B cell (primary cell): ENCODE data around the gene TRIO. TPM values are rescaled to one million over a fixed set of nuclear protein-coding genes. Genes with fewer than 3 reads are reported as not detected.

Experiments
- ATAC-seq: fragments of 200-7000 bp; cut with Tn5 transposase; one replicate; pipeline ENCODE4 v1.10.0; 2021; ENCODE audit warnings: low read depth, mild to moderate bottlenecking, moderate number of reproducible peaks, moderate library complexity
- CTCF ChIA-PET: fragments of 350-600 bp; sonication (Branson Sonifier 250); formaldehyde crosslinking; loops from one replicate; lab custom pipeline; 2021; ENCODE audit warnings: antibody characterized with exemption, inconsistent platforms; lab: Charles Lee
- POLR2A ChIA-PET: fragments of 350-600 bp; sonication (Branson Sonifier 250); formaldehyde crosslinking; loops from one replicate; lab custom pipeline; 2021; ENCODE audit warnings: antibody characterized with exemption; lab: Charles Lee
- DNase-seq: peaks from one replicate; pipeline ENCODE4 v3.0.0; 2013
- H2AFZ ChIP-seq: 2 replicates; pipeline ENCODE4 v1.6.1; 2012; ENCODE audit warnings: mild to moderate bottlenecking, low read depth, low read length; ENCODE audit not compliant: insufficient read depth, poor library complexity, severe bottlenecking
- H3K27ac ChIP-seq, 2 donors: 1 replicate in 1 of 2; 2 replicates in 1 of 2; pipeline ENCODE4 v1.5.1; 2012 to 2013; ENCODE audit warnings: low read length in 2 of 2, mild to moderate bottlenecking in 2 of 2, moderate library complexity in 1 of 2
- H3K27me3 ChIP-seq, 4 experiments: fragments of 200-600 bp in 1 of 4; sonication (generic) in 1 of 4; replicated peaks in 1 of 4; 1 replicate in 2 of 4; 2 replicates in 2 of 4; pipeline versions ENCODE4 v1.6.1 to v1.7.0; 2013 to 2016; ENCODE audit warnings: low read length in 3 of 4, mild to moderate bottlenecking in 2 of 4, mixed read lengths in 1 of 4, moderate library complexity in 1 of 4; ENCODE audit not compliant: insufficient read depth in 4 of 4, control insufficient read depth in 3 of 4; ENCODE audit errors: control extremely low read depth in 1 of 4
- H3K36me3 ChIP-seq, 2 experiments: replicated peaks in 1 of 2; 1 replicate in 1 of 2; 2 replicates in 1 of 2; pipeline versions ENCODE4 v1.6.1 to v1.7.1; 2013; ENCODE audit warnings: low read length in 1 of 2; ENCODE audit not compliant: insufficient read depth in 2 of 2, control insufficient read depth in 1 of 2; ENCODE audit errors: control extremely low read depth in 1 of 2, extremely low read depth in 1 of 2
- H3K4me1 ChIP-seq, 2 donors: fragments of 200-600 bp in 1 of 2; sonication (generic) in 1 of 2; 1 replicate in 1 of 2; 2 replicates in 1 of 2; pipeline versions ENCODE4 v1.5.1 to v1.6.1; 2013 to 2017; ENCODE audit warnings: low read length in 2 of 2; ENCODE audit not compliant: control insufficient read depth in 2 of 2, insufficient read depth in 2 of 2
- H3K4me2 ChIP-seq: replicated peaks from 2 replicates; pipeline ENCODE3; 2012; ENCODE audit warnings: mild to moderate bottlenecking, low read depth, low read length; ENCODE audit not compliant: poor library complexity, severe bottlenecking
- H3K4me3 ChIP-seq, 5 experiments: fragments of 200-600 bp in 1 of 5; sonication (generic) in 1 of 5; 1 replicate in 3 of 5; 2 replicates in 2 of 5; pipeline versions ENCODE4 v1.5.1 to v1.7.0; 2011 to 2016; ENCODE audit warnings: low read length in 4 of 5, mild to moderate bottlenecking in 4 of 5, low read depth in 2 of 5, control low read depth in 1 of 5, moderate library complexity in 1 of 5; ENCODE audit not compliant: insufficient read depth in 1 of 5; ENCODE audit errors: control extremely low read depth in 1 of 5, extremely low read depth in 1 of 5
- H3K79me2 ChIP-seq: fragments of 200-600 bp; sonication (generic); one replicate; pipeline ENCODE4 v1.6.0; 2016; ENCODE audit warnings: low read length; ENCODE audit not compliant: control insufficient read depth, insufficient read depth
- H3K9ac ChIP-seq: fragments of 200-600 bp; sonication (generic); 2 replicates; pipeline ENCODE4 v1.6.1; 2017; ENCODE audit warnings: mild to moderate bottlenecking, low read length, moderate library complexity
- H3K9me3 ChIP-seq, 3 donors: one replicate each; pipeline versions ENCODE4 v1.6.1 to v1.7.1; 2013; ENCODE audit warnings: low read length in 2 of 3; ENCODE audit not compliant: control insufficient read depth in 2 of 3, insufficient read depth in 1 of 3; ENCODE audit errors: control extremely low read depth in 1 of 3
- H4K20me1 ChIP-seq: 2 replicates; pipeline ENCODE4 v1.6.0; 2012; ENCODE audit warnings: mild to moderate bottlenecking, low read length; ENCODE audit not compliant: insufficient read depth, control insufficient read depth, poor library complexity, severe bottlenecking
- H3K27ac Mint-ChIP-seq: one replicate; pipeline ENCODE4 v1.8.0; 2021; ENCODE audit warnings: mixed read lengths
- H3K27me3 Mint-ChIP-seq: one replicate; pipeline ENCODE4 v1.8.0; 2021; ENCODE audit warnings: mixed read lengths
- H3K4me1 Mint-ChIP-seq: one replicate; pipeline ENCODE4 v1.8.0; 2021; ENCODE audit warnings: mixed read lengths
- H3K4me3 Mint-ChIP-seq: one replicate; pipeline ENCODE4 v1.8.0; 2021; ENCODE audit warnings: mixed read lengths
- H3K9me3 Mint-ChIP-seq: one replicate; pipeline ENCODE4 v1.8.0; 2022; ENCODE audit warnings: mixed read lengths; ENCODE audit not compliant: insufficient read depth
- CTCF ChIP-seq: fragments of 200-600 bp; IDR thresholded peaks from one replicate; pipeline ENCODE4 v1.8.0; 2022; ENCODE audit warnings: antibody characterized with exemption, mild to moderate bottlenecking
- EZH2 ChIP-seq: IDR thresholded peaks from 2 replicates; pipeline ENCODE4 v1.6.1; 2012; ENCODE audit warnings: borderline replicate concordance, low read depth, mild to moderate bottlenecking, moderate library complexity, low read length; ENCODE audit not compliant: insufficient read depth, poor library complexity, severe bottlenecking
- WGBS: methylation state at CpG from one replicate; pipeline ENCODE4 v1.1.5; 2013; ENCODE audit warnings: missing lambda C conversion rate; ENCODE audit not compliant: insufficient coverage; 5-methylcytosine and 5-hydroxymethylcytosine counted together
- intact Hi-C: fragments of 100-400 bp; cut with micrococcal nuclease; formaldehyde crosslinking; loops from one replicate; pipeline ENCODE4 v1.10.0; 2022
- polyA plus RNA-seq: library from polyadenylated mRNA; depleted of rRNA; stranded (reverse); fragments of >200 nt; gene quantifications from 2 replicates; pipeline ENCODE4 v1.2.3, GENCODE V29; 2012
- total RNA-seq, 2 donors: library from RNA; stranded (reverse); fragments of 120-200 nt in 1 of 2; gene quantifications; 1 replicate in 1 of 2; 2 replicates in 1 of 2; pipeline versions ENCODE4 v1.2.3 to v1.2.4, GENCODE V29; 2013 to 2022

The TRIO gene
- total and polyA plus RNA-seq, 2 donors (not counting 1 experiment from before 2014, with no cell fraction given), result 90.5 to 479 TPM

GRCh38 chr5:14396066-14396465 lies 252.9 kb downstream of the TRIO start:
- no peak overlapping the region for H3K27ac ChIP-seq
- WGBS, result 100% methylated on average over 4 of the region's 7 CpGs
- no peak overlapping the region for H3K4me2 ChIP-seq
- H3K9ac ChIP-seq, result no peak overlapping the region
- H3K4me3 ChIP-seq, result no peak overlapping the region
- H3K79me2 ChIP-seq, result no peaks in the 10 kb centered on the region
- H3K9me3 Mint-ChIP-seq, result no peaks in the 10 kb centered on the region
- H3K4me3 Mint-ChIP-seq, result no peak overlapping the region
- no peak for TF ChIP-seq EZH2
- TF ChIP-seq CTCF, result no peak
- no peaks in the 10 kb centered on the region for H3K4me1 Mint-ChIP-seq
- DNase-seq (no peak), ATAC-seq (no peak)
- no peak overlapping the region for H3K27ac Mint-ChIP-seq
- H3K36me3 ChIP-seq, result peaks cover 5 to 62% of the 10 kb centered on the region in 2 experiments
- no peaks in the 10 kb centered on the region for H3K27me3 Mint-ChIP-seq
- intact Hi-C loops, result no loop called here
- ChIA-PET POLR2A (no interaction called here), CTCF (interaction anchor here (0.9 to 1.4 kb wide), 4 partner anchors 44 to 254 kb away, joined by 3 to 6 read pairs (median 4); no protein-coding TSS in a partner anchor)
- no peaks in the 10 kb centered on the region for H3K4me1 ChIP-seq
- peaks cover 0 to 2% (median 0%) of the 10 kb centered on the region in 3 donors for H3K9me3 ChIP-seq
- no peaks in the 10 kb centered on the region for H3K27me3 ChIP-seq
- no peak overlapping the region for H2AFZ ChIP-seq
- H4K20me1 ChIP-seq, result no peaks in the 10 kb centered on the region

- POLR2A ChIA-PET, result no interaction called here
Measured at GRCh38 chr5:14396737-14397136, 253.6 kb downstream of the TRIO start.

More at GRCh38 chr5:14396737-14397136, 253.6 kb downstream of the TRIO start:
- no peaks in the 10 kb centered on the region for H3K9me3 Mint-ChIP-seq
- H3K27me3 Mint-ChIP-seq, result no peaks in the 10 kb centered on the region
- no peak overlapping the region for H3K27ac Mint-ChIP-seq
- intact Hi-C loops, result no loop called here
- Histone ChIP-seq H2AFZ (no peak overlapping the region), H3K9me3 (peaks cover 0 to 2% (median 0%) of the 10 kb centered on the region in 3 donors), H3K27ac (no peak overlapping the region), H4K20me1 (peaks cover under 1% of the 10 kb centered on the region), H3K36me3 (peaks cover 1 to 63% of the 10 kb centered on the region in 2 experiments), H3K79me2 (no peaks in the 10 kb centered on the region), H3K4me1 (no peaks in the 10 kb centered on the region), H3K9ac (no peak overlapping the region), H3K4me2 (no peak overlapping the region), H3K4me3 (no peak overlapping the region), H3K27me3 (no peaks in the 10 kb centered on the region)
- TF ChIP-seq CTCF (no peak), EZH2 (no peak)
- H3K4me3 Mint-ChIP-seq, result no peak overlapping the region
- DNase-seq (no peak), ATAC-seq (no peak)
- CTCF ChIA-PET, result interaction anchor here (0.9 to 1.4 kb wide), 4 partner anchors 45 to 253 kb away, joined by 3 to 6 read pairs (median 4); no protein-coding TSS in a partner anchor
- 89% methylated on average over 1 of the region's 5 CpGs for WGBS
- H3K4me1 Mint-ChIP-seq, result no peaks in the 10 kb centered on the region
